ENCODE measurements around the gene SLCO3A1.
"Not testable (repeated sequence)": the region's sequence is repeated elsewhere in the genome, so short reads cannot be mapped to it uniquely, and the experiment has no call there.

The SLCO3A1 gene

GRCh38 chr15:91963747-91964146 is 110.2 kb downstream of the SLCO3A1 start:
- not testable (repeated sequence) for DNase-seq (ENCODE audit: low read depth, low spot score)

- DNase-seq (ENCODE audit: low read depth, low spot score): peak; percentile 92
These were observed 112.1 kb downstream of the SLCO3A1 start for GRCh38 chr15:91965501-91966193.

DNA sequence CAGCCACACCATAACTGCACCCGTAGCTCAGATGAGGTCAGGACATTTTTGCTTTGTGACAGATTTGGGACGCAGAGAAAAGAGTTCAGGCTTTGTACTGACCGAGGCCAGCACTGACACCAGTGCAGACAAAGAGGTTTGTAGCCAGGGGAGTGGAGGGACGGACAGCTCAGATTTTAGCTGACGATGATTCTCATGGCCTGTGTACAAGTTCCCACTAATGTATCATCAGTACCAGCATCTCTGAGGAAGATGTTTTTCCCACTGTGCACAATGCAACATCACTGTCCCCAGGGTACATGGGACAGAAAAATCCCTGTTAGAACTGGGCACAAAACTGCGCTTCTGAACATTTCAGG is 112.7 kb downstream of the SLCO3A1 start:
- DNase-seq (ENCODE audit: low read depth, low spot score): no peak

GRCh38 chr15:91967935-91968606 is 114.6 kb downstream of the SLCO3A1 start:
- DNase-seq (ENCODE audit: low read depth, low spot score): peak; percentile 56

GRCh38 chr15:91968610-91969009 is 115.1 kb downstream of the SLCO3A1 start:
- DNase-seq (ENCODE audit: low read depth, low spot score): no peak

GRCh38 chr15:91970142-91970541 is 116.6 kb downstream of the SLCO3A1 start:
- DNase-seq (ENCODE audit: low read depth, low spot score): no peak

- DNase-seq (ENCODE audit: low read depth, low spot score): no peak
These were observed 120.0 kb downstream of the SLCO3A1 start for GRCh38 chr15:91973481-91973880.

DNA sequence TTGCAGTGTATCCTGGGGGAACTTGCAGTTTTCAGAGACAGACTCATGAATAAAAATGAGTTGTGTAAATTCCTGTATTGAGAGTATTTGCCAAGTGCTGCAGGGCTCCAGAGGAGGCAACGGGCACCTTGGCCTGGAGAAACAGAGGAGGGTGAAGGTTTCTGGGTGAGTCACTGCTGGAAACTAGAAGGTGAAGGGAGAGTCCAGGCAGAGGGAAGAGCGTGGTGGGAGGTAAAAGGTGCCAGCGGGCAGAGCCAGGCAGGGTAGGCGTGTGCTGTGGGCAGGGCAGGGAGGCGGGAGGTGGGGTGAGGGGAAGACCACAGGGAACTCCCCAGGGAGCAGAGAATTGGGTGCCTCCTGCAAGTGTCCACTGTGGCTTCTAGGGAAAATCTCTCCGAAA is 120.8 kb downstream of the SLCO3A1 start:
- peak; percentile 72 for DNase-seq (ENCODE audit: low read depth, low spot score)

DNA sequence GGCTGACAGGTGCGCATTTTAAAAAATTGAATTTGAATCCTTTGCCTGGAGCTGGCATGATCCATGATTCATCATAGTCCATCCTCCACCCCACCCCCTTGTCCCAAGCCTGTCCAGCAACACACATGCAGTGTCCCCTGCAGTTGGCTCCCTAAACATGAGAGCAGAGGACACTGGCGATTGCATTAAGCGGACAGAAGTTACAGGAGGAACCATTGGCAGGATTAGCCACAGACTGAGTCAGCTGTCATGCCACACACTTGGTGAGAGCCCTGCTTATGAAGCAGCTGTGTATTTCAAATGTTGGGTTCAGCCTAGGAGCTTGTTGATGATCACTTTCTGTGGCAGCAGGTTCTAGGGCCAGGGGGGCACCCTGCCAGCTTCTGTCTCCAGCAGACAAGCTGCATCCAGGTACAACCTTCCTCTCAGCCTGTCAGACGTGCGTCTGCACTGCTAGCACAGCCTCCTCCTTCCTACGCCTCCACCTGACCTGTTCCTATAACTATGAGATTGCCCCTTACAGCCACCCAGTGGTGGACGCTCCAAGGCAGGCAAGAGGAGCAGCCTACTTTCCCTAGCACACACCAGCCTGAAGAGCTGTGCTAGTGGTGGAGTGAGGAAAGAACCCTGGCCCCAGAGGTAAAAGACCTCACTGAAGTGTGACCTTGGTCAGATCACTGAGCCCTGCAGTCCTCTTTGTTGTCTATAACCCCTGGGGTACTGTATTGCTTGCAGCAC is 121.9 kb downstream of the SLCO3A1 start:
- no peak for DNase-seq (ENCODE audit: low read depth, low spot score)

DNA sequence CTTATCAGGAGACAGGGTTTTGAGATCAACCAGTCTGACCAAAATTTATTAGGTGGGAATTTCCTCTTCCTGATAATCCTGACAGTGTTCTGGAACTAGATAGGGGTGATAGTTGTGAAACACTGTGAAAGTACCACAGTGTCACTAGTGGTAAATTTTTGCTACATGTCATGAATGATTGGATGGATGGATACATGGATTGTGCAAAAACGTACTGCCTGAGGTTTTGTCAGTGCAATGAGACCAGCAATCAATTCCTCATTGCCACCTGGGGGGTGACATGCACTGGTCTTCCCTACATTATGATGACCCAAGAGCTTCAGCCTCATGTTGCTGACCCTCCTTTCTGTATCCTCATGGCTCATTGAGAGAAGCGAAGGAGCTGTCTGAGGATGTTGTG is 123.5 kb downstream of the SLCO3A1 start:
- DNase-seq (ENCODE audit: low read depth, low spot score): no peak

GRCh38 chr15:91980502-91981267 is 127.2 kb downstream of the SLCO3A1 start:
- no peak for DNase-seq (ENCODE audit: low read depth, low spot score)

DNA sequence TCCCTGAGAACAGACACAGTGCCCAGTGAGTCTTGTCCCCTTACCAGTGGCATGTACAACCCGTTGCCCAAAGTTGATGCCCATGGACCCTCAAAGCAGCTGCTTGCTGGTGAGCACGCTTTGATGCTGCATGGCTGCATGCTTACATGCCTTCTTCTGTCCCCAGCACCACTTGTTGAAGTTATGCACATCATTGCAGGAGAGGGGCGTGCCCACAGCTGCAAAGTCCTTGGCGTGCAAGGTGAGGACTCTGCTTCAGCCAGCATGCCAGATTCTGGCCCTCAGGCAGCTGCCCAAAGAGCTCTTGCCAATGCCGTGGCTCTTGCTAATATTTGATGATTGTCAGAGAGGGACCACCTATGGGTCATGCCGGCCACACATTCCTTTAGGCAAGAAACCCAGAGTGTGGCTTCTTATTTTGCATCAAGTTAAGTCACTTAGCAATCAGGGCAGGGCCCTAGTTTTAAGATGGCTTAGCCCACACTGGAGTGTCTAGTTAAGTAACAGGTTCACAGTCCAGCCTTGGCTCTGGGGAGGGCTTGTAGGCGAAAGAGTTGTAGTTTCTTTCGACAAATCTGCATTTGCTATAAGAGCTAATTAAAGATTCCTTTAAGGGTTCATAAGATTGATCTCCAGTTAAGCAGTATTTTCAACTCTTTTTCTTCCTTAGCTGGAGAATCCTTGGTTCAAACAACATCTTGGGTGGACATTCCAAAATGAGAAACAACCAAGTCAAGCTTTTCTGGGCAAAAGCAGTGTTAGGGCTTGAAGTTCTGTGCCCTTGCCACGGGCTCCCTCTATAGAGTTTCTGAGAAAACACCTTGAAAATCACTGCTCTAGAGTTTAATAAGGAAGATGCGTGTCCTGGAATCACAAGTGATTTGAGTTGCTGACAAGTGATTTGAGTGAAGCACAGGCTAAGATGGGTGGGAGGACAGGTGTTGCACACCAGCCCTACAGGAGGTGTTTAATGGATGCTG is 128.6 kb downstream of the SLCO3A1 start:
- no peak for DNase-seq (ENCODE audit: low read depth, low spot score)

DNA sequence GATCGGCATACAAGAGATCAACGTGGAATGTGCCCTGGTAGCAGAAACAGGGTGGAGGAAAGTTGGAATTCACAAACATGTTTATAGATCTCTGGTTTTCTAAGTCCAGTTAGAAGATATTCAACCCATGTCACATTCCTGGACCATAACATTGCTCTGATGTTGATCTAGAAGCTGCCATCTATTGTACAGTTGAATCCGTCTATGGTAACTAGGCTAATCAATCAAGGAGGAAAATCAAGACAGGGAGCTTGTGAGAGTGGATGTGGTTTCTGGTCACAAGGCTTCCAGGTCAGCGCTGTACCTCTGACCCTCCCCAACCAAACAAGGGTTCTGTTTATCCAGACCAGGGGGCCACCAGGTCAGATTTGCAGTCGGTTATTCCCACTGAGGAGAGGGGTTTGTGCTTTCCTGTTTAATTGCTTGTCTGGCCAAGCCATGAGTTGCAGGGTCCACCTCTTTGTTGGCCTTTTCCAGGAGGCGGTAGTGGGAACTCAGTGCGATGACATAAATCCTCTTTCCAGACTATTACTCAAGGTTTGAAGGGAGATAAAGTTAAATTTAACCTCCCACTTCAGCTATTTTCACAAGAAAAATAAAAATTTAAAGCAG is 130.3 kb downstream of the SLCO3A1 start:
- no peak for DNase-seq (ENCODE audit: low read depth, low spot score)

DNA sequence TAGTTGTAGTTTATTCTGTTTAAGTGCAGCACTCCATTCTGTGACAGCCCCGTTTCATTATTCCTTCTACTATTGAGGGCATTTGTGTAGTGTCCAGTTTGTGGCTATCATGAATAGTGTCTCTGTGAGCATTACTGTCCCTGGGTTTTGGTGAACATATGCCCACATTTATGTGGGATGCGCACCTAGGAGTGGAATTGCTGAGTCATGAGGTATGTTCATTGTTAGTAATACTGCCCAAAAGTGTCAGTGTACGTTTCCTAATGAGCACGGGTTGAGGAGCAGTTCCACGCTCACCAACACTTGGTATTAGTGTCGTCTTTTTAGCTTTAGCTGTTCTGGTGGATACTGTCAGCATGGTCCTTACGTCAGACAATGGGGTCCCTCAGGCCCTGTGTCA is 131.8 kb downstream of the SLCO3A1 start:
- DNase-seq (ENCODE audit: low read depth, low spot score): no peak

DNA sequence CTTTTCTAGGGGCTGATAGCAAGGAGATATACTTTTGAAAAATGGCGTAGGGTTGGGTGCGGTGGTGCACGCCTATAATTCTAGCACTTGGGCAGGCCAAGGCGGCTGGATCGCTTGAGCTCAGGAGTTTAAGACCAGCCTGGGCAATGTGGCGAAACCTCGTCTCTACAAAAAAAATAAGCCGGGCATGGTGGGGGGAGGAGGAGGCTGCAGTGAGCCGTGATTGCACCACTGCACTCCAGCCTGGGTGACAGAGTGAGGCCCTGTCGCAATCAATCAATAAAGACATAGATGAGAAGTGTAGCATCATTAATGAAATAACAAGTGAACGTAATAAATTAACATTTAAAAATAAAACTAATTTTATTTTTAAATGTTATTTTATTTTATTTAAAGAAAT is 134.6 kb downstream of the SLCO3A1 start:
- no peak for DNase-seq (ENCODE audit: low read depth, low spot score)

- no peak for DNase-seq (ENCODE audit: low read depth, low spot score)
These were observed 135.1 kb downstream of the SLCO3A1 start for GRCh38 chr15:91988655-91989054.

DNA sequence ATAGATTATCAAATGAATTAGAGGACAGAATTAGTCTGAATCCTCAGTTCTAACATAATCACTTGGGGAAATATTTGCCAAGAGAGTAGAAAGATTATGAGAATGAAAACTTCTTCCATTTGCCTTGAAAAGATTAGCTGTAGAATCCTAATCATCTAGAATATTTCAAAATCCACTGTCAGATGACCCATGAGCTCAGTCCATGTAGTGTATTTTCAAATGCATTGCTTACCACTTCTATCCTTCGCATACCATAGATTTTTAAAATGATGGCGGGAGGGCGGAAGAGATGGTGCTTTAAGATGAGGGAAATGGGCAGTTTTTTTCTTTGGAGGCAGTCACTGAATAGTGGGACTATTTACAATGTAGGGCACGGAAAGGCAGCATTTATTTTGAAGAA is 136.3 kb downstream of the SLCO3A1 start:
- DNase-seq (ENCODE audit: low read depth, low spot score): no peak

DNA sequence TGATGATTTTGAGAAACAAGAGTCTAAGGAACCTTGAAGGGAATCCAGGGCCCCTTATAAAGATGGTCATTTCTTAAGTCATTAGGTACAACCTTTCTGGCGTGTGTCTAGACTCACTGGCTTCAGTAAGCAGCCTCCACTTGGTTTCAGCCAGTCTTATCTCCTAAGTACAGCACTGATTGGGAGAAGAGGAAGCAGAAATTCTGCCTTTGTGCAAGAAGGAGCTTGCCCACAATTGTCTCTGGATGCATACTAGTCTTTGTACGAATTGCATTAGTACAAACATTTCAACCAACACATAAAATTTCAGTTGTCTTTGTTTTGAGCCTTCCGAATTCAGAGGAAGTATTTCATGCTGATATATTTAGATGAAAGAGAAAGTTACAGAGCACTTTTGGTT is 139.4 kb downstream of the SLCO3A1 start:
- no peak for DNase-seq (ENCODE audit: low read depth, low spot score)

- no peak for DNase-seq (ENCODE audit: low read depth, low spot score)
These were observed 141.6 kb downstream of the SLCO3A1 start for GRCh38 chr15:91995146-91995545.

GRCh38 chr15:91997163-91997562 is 143.7 kb downstream of the SLCO3A1 start:
- no peak for DNase-seq (ENCODE audit: low read depth, low spot score)
